Melanocyte of skin (primary cell): ENCODE measurements around the gene CERK. TPM values are rescaled to one million over a fixed set of nuclear protein-coding genes. Genes with fewer than 3 reads are reported as not detected.

Experiments
- total RNA-seq, 2 donors: library from RNA; depleted of rRNA; stranded (reverse); fragments of >200 nt; gene quantifications; 2 replicates each; pipeline ENCODE4 v1.2.3, GENCODE V29; 2012

CERK gene
- 10 to 100 TPM; 14.8 to 20.0 TPM for total RNA-seq

GRCh38 chr22:46737976-46738646, at the start of gene CERK:
TSS of gene CERK (minus strand) at chr22:46738252. CDS start at chr22:46738148, 104 bp downstream.

GRCh38 chr22:46762238-46763050, 24.4 kb upstream of the CERK start, which contains the start of gene TBC1D22A:
TSS of gene TBC1D22A (plus strand) at chr22:46762650. CDS start at chr22:46762787, 137 bp downstream.

Other genes with a start within 250 kb of the CERK start
- gene CELSR1, start 200.6 kb downstream of the CERK start, total RNA-seq: 10 to 100 TPM; 14.0 to 14.8 TPM
- gene GRAMD4, start 117.9 kb downstream of the CERK start, total RNA-seq: 10 to 100 TPM; 56.8 to 96.6 TPM
- 10 to 100 TPM; 11.7 to 13.3 TPM for gene TBC1D22A, start 24.4 kb upstream of the CERK start, total RNA-seq